Muscle of leg (tissue), 11 donors: Measurements from ENCODE around the gene TIGD6. TPM values are rescaled to one million over a fixed set of nuclear protein-coding genes. Genes with fewer than 3 reads are reported as not detected.
"Not testable (repeated sequence)": the region's sequence is repeated elsewhere in the genome, so short reads cannot be mapped to it uniquely, and the experiment has no call there.

ENCODE experiments used
- DNase-seq: peaks from one replicate; pipeline ENCODE4 v3.0.0; 2013
- H3K27ac ChIP-seq: one replicate; pipeline ENCODE4 v1.5.1; 2013; ENCODE audit warnings: mild to moderate bottlenecking, low read length, control low read depth
- H3K27me3 ChIP-seq: one replicate; pipeline ENCODE4 v1.6.1; 2013; ENCODE audit warnings: low read length; ENCODE audit not compliant: control insufficient read depth, insufficient read depth
- H3K36me3 ChIP-seq: one replicate; pipeline ENCODE4 v1.6.1; 2013; ENCODE audit warnings: low read length; ENCODE audit not compliant: control insufficient read depth, insufficient read depth
- H3K4me1 ChIP-seq: one replicate; pipeline ENCODE4 v1.6.1; 2013; ENCODE audit warnings: low read length; ENCODE audit not compliant: control insufficient read depth, insufficient read depth
- H3K4me3 ChIP-seq: one replicate; pipeline ENCODE4 v1.5.1; 2013; ENCODE audit warnings: low read length, control low read depth
- H3K9me3 ChIP-seq: replicated peaks from 2 replicates; pipeline ENCODE4 v1.6.1; 2013; ENCODE audit warnings: low read depth, low read length; ENCODE audit not compliant: control insufficient read depth
- WGBS: methylation state at CpG from one replicate; pipeline ENCODE4 v1.1.5; 2013; ENCODE audit warnings: missing lambda C conversion rate; ENCODE audit not compliant: insufficient coverage; 5-methylcytosine and 5-hydroxymethylcytosine counted together
- polyA plus RNA-seq, 8 donors: library from polyadenylated mRNA; unstranded; fragments of 120-200 nt; gene quantifications; one replicate each; pipeline versions ENCODE4 v1.2.1 to v1.2.3, GENCODE V29; 2013; ENCODE audit warnings: inconsistent platforms in 1 of 8, low replicate concordance in 1 of 8; ENCODE audit not compliant: insufficient read length in 8 of 8, insufficient read depth in 1 of 8
- total RNA-seq: library from RNA; stranded (reverse); fragments of 120-200 nt; gene quantifications from one replicate; pipeline ENCODE4 v1.2.4, GENCODE V29; 2013

TIGD6 gene
- total and polyA plus RNA-seq, 9 donors = 1.7 to 3.5 (median 2.7) TPM

DNA sequence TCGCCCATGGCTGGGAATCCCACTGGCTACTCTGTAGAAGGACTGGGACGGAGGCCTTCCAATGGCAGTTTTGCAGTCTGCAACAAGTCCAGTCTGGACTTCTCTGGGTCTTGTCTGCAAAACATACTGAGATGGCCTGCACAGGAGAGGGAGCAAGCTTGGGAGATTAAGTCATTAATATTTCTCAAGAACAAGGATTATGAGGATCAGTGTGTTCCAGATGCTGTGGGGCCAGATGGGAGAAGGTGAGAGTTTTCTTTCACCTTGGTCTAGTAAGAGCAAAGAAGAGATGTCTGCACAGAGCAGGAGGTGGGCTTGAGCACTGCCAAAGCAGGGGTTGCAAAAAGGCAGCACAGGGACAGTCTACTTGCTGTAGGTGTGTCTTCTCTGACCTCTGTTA, 55.8 kb downstream of the TIGD6 start, which contains the start of gene PDE6A:
Gene PDE6A, minus strand, starts transcription at position 128 of the 400 bp plus-strand sequence. Its CDS starts 120 bp downstream, at position 8.
- DNase-seq = no peak
- H3K4me1 ChIP-seq = no peaks in the 10 kb centered on the region

DNA sequence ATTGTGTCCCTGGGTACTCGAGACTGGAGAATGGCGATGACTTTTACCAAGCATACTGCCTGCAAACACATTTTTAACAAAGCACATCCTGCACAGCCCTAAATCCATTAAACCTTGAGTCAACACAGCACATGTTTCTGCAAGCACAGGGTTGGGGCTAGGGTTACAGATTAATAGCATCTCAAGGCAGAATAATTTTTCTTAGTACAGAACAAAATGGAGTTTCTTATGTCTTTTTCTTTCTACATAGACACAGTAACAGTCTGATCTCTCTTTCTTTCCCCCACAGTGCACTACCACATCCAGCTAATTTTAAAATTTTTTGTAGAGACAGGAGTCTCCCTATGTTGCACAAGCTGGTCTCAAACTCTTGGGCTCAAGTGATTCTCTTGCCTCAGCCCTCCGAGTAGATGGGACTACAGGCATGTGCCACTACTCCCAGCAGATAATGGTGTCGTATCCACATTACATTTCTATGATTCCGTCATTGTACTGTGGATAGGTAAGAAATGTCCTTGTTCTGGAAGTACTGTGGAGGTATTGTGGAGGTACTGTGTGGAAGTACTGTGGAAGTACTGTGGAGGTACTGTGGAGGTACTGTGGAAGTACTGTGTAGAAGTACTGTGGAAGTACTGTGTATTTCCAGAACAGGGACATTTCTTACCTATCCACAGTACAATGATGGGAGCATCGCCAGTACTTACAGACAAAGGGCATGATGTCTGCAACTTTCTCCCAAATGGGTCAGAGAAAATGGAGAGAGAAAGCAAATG, 57.1 kb downstream of the TIGD6 start:
- H3K4me1 ChIP-seq, H3K4me3 ChIP-seq, H3K9me3 ChIP-seq, H3K36me3 ChIP-seq, DNase-seq, H3K27me3 ChIP-seq, H3K27ac ChIP-seq: not testable (repeated sequence)
- no CpG with 5 or more reads among the region's 6 CpGs for WGBS

More for the DNA sequence above, 55.8 kb downstream of the TIGD6 start, which contains the start of gene PDE6A:
- no peaks in the 10 kb centered on the region for H3K36me3 ChIP-seq
- H3K9me3 ChIP-seq = no peaks in the 10 kb centered on the region
- H3K27me3 ChIP-seq = peaks cover 2% of the 10 kb centered on the region
- no peak within 1 kb of the TSS for H3K27ac ChIP-seq
- WGBS = no CpG with 5 or more reads among the region's 2 CpGs
- H3K4me3 ChIP-seq = no peak within 1 kb of the TSS

Other genes with a start within 250 kb of the TIGD6 start
- gene PDE6A, start 55.9 kb downstream of the TIGD6 start, total RNA-seq = not detected
- under 1 TPM in 6 of 8 donors, not detected in 2; 0.03 to 0.35 (median 0.08) TPM for gene PDE6A, start 55.9 kb downstream of the TIGD6 start, polyA plus RNA-seq
- gene SLC26A2, start 39.9 kb downstream of the TIGD6 start, total RNA-seq = 11.9 TPM
- gene SLC26A2, start 39.9 kb downstream of the TIGD6 start, polyA plus RNA-seq = 10 to 100 TPM in 6 of 8 donors, 1 to 10 TPM in 2; 8.6 to 14.5 (median 10.3) TPM
- gene HMGXB3, start 85 bp upstream of the TIGD6 start, total RNA-seq = 14.5 TPM
- 10 to 100 TPM; 14.2 to 25.4 (median 18.2) TPM for gene HMGXB3, start 85 bp upstream of the TIGD6 start, polyA plus RNA-seq
- 9.2 TPM for gene CSF1R, start 85.9 kb upstream of the TIGD6 start, total RNA-seq
- gene CSF1R, start 85.9 kb upstream of the TIGD6 start, polyA plus RNA-seq = 10 to 100 TPM; 20.3 to 34.5 (median 27.6) TPM
- 109 TPM for gene PDGFRB, start 155.2 kb upstream of the TIGD6 start, total RNA-seq
- gene PDGFRB, start 155.2 kb upstream of the TIGD6 start, polyA plus RNA-seq = 100 to 1,000 TPM; 111 to 152 (median 129) TPM
- gene CDX1, start 166.1 kb upstream of the TIGD6 start, total RNA-seq = 0.27 TPM
- 1 to 10 TPM in 2 of 8 donors, under 1 TPM in 6; 0.12 to 6.0 (median 0.33) TPM for gene CDX1, start 166.1 kb upstream of the TIGD6 start, polyA plus RNA-seq
- gene SLC6A7, start 189.4 kb upstream of the TIGD6 start, total RNA-seq = 0.35 TPM
- 1 to 10 TPM in 2 of 8 donors, under 1 TPM in 6; 0.31 to 1.3 (median 0.76) TPM for gene SLC6A7, start 189.4 kb upstream of the TIGD6 start, polyA plus RNA-seq